PC-3 (cell line): ENCODE measurements around the gene CTDNEP1. TPM values are rescaled to one million over a fixed set of nuclear protein-coding genes. Genes with fewer than 3 reads are reported as not detected.

Source experiments
- ATAC-seq: fragments of 200-7000 bp; cut with Tn5 transposase; 2 replicates; pipeline ENCODE4 v1.9.1; 2020; ENCODE audit warnings: mild to moderate bottlenecking, moderate library complexity
- BruUV-seq: library from RNA; stranded (reverse); fragments of 400-500 nt; replicated peaks from 2 replicates; lab custom pipeline; 2021; lab: Mats Ljungman, UMichigan
- CTCF ChIA-PET: fragments of 300-600 bp; sonication (Branson Sonifier 250); formaldehyde crosslinking; loops from one replicate; lab custom pipeline; 2022; ENCODE audit warnings: antibody characterized with exemption; lab: Charles Lee
- POLR2A ChIA-PET: fragments of 300-600 bp; sonication (Branson Sonifier 250); formaldehyde crosslinking; loops from one replicate; lab custom pipeline; 2022; ENCODE audit warnings: antibody characterized with exemption; ENCODE audit not compliant: unreplicated experiment; lab: Charles Lee
- DNase-seq: peaks from one replicate; pipeline ENCODE4 v3.0.0-alpha.2; 2015
- H2AFZ ChIP-seq: fragments of 300-600 bp; sonication (generic); 2 replicates; pipeline ENCODE4 v1.6.0; 2016; ENCODE audit warnings: antibody characterized with exemption, low read length
- H3F3A ChIP-seq: fragments of 300-600 bp; sonication (generic); one replicate; pipeline ENCODE4 v1.6.0; 2017; ENCODE audit warnings: antibody characterized with exemption, low read length, control low read depth, mild to moderate bottlenecking; ENCODE audit not compliant: unreplicated experiment
- H3K27ac ChIP-seq: fragments of 300-600 bp; sonication (generic); 2 replicates; pipeline ENCODE4 v1.5.1; 2016; ENCODE audit warnings: mild to moderate bottlenecking, low read length
- H3K27me3 ChIP-seq: fragments of 300-600 bp; sonication (generic); 2 replicates; pipeline ENCODE4 v1.6.1; 2016; ENCODE audit warnings: low read length, mixed read lengths
- H3K36me3 ChIP-seq: fragments of 300-600 bp; sonication (generic); 2 replicates; pipeline ENCODE4 v1.6.1; 2016; ENCODE audit warnings: low read depth, mixed run types, low read length, mixed read lengths
- H3K4me1 ChIP-seq: fragments of 300-600 bp; sonication (generic); 2 replicates; pipeline ENCODE4 v1.5.1; 2016; ENCODE audit warnings: low read length; ENCODE audit not compliant: insufficient read depth
- H3K4me2 ChIP-seq: fragments of 300-600 bp; sonication (generic); 2 replicates; pipeline ENCODE4 v1.6.0; 2016; ENCODE audit warnings: low read length
- H3K4me3 ChIP-seq: fragments of 300-600 bp; sonication (generic); 2 replicates; pipeline ENCODE4 v1.5.1; 2016; ENCODE audit warnings: mild to moderate bottlenecking, low read length, mixed read lengths
- H3K79me2 ChIP-seq: fragments of 300-600 bp; sonication (generic); 2 replicates; pipeline ENCODE4 v1.6.1; 2017; ENCODE audit warnings: low read length, mixed read lengths
- H3K9ac ChIP-seq: fragments of 300-600 bp; sonication (generic); 2 replicates; pipeline ENCODE4 v1.6.0; 2016; ENCODE audit warnings: mild to moderate bottlenecking, low read length
- H3K9me2 ChIP-seq: fragments of 300-600 bp; sonication (generic); replicated peaks from 2 replicates; pipeline ENCODE4 v1.6.1; 2016; ENCODE audit warnings: mixed run types, low read length, mixed read lengths
- H3K9me3 ChIP-seq: fragments of 300-600 bp; sonication (generic); 2 replicates; pipeline ENCODE4 v1.6.1; 2016; ENCODE audit warnings: low read length, mixed read lengths
- H4K20me1 ChIP-seq: fragments of 300-600 bp; sonication (generic); 2 replicates; pipeline ENCODE4 v1.6.1; 2016; ENCODE audit warnings: low read length, mixed read lengths
- EZH2 ChIP-seq: fragments of 300-600 bp; sonication (generic); IDR thresholded peaks from one replicate; pipeline ENCODE4 v1.6.1; 2017; ENCODE audit warnings: antibody characterized with exemption, mild to moderate bottlenecking, low read length; ENCODE audit not compliant: unreplicated experiment
- EZH2phosphoT487 ChIP-seq: fragments of 300-600 bp; sonication (generic); IDR thresholded peaks from 2 replicates; pipeline ENCODE4 v1.6.1; 2018; ENCODE audit warnings: mild to moderate bottlenecking, antibody characterized with exemption, low read length, borderline replicate concordance
- intact Hi-C: fragments of 100-400 bp; cut with micrococcal nuclease; formaldehyde crosslinking; loops from 2 replicates; pipeline ENCODE4 v1.9.0; 2023
- total RNA-seq: library from RNA; depleted of rRNA; stranded (reverse); fragments of >200 nt; gene quantifications from 2 replicates; pipeline ENCODE4 v1.2.3, GENCODE V29; 2014
- TF ChIP-seq, protein P1 (sequence below): fragments of 300-600 bp; sonication (generic); conservative IDR thresholded peaks from 2 replicates; pipeline ENCODE4 v1.5.1; 2017; ENCODE audit warnings: antibody characterized with exemption, low read depth, mild to moderate bottlenecking, low read length

CTDNEP1 gene
- total RNA-seq, 1 experiment from 2014 or later = 52.4 TPM

GRCh38 chr17:7258731-7259554 lies 7.4 kb upstream of the CTDNEP1 start:
- ATAC-seq = no peak
- peak; percentile 38 for DNase-seq
- Histone ChIP-seq H3K4me2 (peak overlapping the region; percentile 50), H3K4me3 (no peak overlapping the region), H3K27ac (no peak overlapping the region), H2AFZ (no peak overlapping the region), H3K27me3 (no peaks in the 10 kb centered on the region), H4K20me1 (peaks cover 14% of the 10 kb centered on the region; the same call in 1 of the 2 replicates), H3K9me2 (no peaks in the 10 kb centered on the region), H3K9ac (no peak overlapping the region), H3K4me1 (peaks cover 27% of the 10 kb centered on the region), H3F3A (no peaks in the 10 kb centered on the region), H3K36me3 (peaks cover 7% of the 10 kb centered on the region; the same call in 1 of the 2 replicates), H3K79me2 (peaks cover 61% of the 10 kb centered on the region), H3K9me3 (no peaks in the 10 kb centered on the region)
- POLR2A ChIA-PET = no interaction called here
- intact Hi-C loops = no loop called here
- CTCF ChIA-PET = interaction anchor here (0.6 kb wide), 1 partner anchor 178 kb away, joined by 3 read pairs; no protein-coding TSS in a partner anchor
- TF ChIP-seq EZH2phosphoT487 = no peak
- no peak for TF ChIP-seq EZH2
- TF ChIP-seq, protein P1, sequence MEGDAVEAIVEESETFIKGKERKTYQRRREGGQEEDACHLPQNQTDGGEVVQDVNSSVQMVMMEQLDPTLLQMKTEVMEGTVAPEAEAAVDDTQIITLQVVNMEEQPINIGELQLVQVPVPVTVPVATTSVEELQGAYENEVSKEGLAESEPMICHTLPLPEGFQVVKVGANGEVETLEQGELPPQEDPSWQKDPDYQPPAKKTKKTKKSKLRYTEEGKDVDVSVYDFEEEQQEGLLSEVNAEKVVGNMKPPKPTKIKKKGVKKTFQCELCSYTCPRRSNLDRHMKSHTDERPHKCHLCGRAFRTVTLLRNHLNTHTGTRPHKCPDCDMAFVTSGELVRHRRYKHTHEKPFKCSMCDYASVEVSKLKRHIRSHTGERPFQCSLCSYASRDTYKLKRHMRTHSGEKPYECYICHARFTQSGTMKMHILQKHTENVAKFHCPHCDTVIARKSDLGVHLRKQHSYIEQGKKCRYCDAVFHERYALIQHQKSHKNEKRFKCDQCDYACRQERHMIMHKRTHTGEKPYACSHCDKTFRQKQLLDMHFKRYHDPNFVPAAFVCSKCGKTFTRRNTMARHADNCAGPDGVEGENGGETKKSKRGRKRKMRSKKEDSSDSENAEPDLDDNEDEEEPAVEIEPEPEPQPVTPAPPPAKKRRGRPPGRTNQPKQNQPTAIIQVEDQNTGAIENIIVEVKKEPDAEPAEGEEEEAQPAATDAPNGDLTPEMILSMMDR = no peak
- no TSS peak for BruUV-seq

DNA sequence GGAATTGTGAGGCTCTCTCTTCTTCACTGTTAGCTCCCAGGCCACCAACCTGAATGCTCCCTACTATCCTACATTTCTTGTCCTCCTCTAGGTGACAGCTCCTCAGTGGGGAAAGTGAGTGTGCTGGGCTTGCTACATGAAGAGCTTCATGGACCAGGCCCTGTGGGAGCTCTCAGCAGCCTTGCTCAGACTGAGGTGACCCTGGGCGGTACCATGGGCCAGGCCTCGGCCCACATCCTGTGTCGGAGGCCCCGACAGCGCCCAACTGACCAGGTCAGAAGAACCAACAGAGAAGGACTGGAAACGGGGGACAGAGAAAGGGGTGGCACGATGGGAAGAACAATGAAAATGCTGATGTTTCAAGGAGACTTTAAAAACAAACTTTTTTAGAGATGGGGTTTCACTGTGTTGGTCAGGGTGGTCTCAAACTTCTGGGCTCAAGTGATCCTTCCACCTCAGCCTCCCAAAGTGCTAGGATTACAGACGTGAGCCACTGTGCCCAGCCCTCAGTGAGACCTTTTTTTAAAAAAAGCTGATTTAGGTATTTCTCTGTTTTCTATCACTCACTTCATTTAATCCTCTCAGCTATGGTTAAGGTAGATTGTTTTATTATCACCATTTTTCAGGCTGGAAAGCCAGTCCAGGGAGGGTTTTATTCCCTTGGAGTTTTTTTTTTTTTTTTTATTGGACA lies 5.4 kb upstream of the CTDNEP1 start:
- Histone ChIP-seq H3K9me3 (no peaks in the 10 kb centered on the region), H3K4me3 (no peak overlapping the region), H3K27me3 (no peaks in the 10 kb centered on the region), H3K4me2 (no peak overlapping the region), H3K9ac (no peak overlapping the region), H3K27ac (no peak overlapping the region), H4K20me1 (peaks cover 14% of the 10 kb centered on the region; the same call in 1 of the 2 replicates), H3K36me3 (peaks cover 7% of the 10 kb centered on the region; the same call in 1 of the 2 replicates), H3K4me1 (peaks cover 25% of the 10 kb centered on the region), H3F3A (no peaks in the 10 kb centered on the region), H3K9me2 (no peaks in the 10 kb centered on the region), H2AFZ (no peak overlapping the region), H3K79me2 (peaks cover 65% of the 10 kb centered on the region)
- DNase-seq (no peak), ATAC-seq (no peak)
- POLR2A ChIA-PET = no interaction called here
- no peak for TF ChIP-seq EZH2
- TF ChIP-seq EZH2phosphoT487 = no peak
- no TSS peak for BruUV-seq
- CTCF ChIA-PET = no interaction called here
- intact Hi-C loops = no loop called here

DNA sequence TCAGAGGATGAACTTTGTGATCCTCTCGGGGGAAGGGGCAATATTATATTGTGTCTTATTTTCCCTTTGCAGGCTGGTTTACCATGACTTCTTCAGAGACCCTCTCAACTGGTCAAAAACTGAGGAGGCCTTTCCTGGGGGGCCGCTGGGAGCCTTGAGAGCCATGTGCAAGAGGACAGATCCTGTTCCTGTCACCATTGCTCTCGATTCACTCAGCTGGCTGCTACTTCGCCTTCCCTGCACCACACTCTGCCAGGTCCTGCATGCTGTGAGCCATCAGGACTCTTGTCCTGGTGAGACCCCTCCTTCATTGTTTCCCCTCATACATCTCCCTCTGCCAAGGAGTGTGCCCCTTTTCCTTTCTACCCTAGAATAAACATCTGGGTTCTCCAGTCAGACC lies 3.0 kb upstream of the CTDNEP1 start:
- intact Hi-C loops = no loop called here
- no TSS peak for BruUV-seq
- H3K9ac ChIP-seq = no peak overlapping the region
- 0 out of 2 replicates have a peak overlapping the region, but pooled peaks have one; percentile 92 for H3K4me3 ChIP-seq
- H3K36me3 ChIP-seq = peaks cover 6% of the 10 kb centered on the region; the same call in 1 of the 2 replicates
- ChIA-PET CTCF (no interaction called here), POLR2A (no interaction called here)
- H3K4me2 ChIP-seq = peak overlapping the region; percentile 95; the same call in 1 of the 2 replicates
- H3K9me2 ChIP-seq = no peaks in the 10 kb centered on the region
- no peaks in the 10 kb centered on the region for H3K9me3 ChIP-seq
- TF ChIP-seq EZH2phosphoT487 (no peak), EZH2 (no peak)
- TF ChIP-seq, protein P1 = no peak
- ATAC-seq = no peak
- H3F3A ChIP-seq = no peaks in the 10 kb centered on the region
- no peaks in the 10 kb centered on the region for H3K27me3 ChIP-seq
- no peak overlapping the region for H3K27ac ChIP-seq
- DNase-seq = no peak
- peaks cover 27% of the 10 kb centered on the region for H3K4me1 ChIP-seq
- 0 out of 2 replicates have a peak, but pooled peaks cover 2% of the 10 kb centered on the region for H4K20me1 ChIP-seq
- H2AFZ ChIP-seq = no peak overlapping the region
- H3K79me2 ChIP-seq = peaks cover 60% of the 10 kb centered on the region
